GM21786 (cell line): ENCODE results near the gene CTNNBL1.

Source experiments
- ATAC-seq: cut with Tn5 transposase; IDR thresholded peaks from one replicate; pipeline ENCODE4 v1.9.1; 2021; ENCODE audit not compliant: unreplicated experiment

The CTNNBL1 gene

DNA sequence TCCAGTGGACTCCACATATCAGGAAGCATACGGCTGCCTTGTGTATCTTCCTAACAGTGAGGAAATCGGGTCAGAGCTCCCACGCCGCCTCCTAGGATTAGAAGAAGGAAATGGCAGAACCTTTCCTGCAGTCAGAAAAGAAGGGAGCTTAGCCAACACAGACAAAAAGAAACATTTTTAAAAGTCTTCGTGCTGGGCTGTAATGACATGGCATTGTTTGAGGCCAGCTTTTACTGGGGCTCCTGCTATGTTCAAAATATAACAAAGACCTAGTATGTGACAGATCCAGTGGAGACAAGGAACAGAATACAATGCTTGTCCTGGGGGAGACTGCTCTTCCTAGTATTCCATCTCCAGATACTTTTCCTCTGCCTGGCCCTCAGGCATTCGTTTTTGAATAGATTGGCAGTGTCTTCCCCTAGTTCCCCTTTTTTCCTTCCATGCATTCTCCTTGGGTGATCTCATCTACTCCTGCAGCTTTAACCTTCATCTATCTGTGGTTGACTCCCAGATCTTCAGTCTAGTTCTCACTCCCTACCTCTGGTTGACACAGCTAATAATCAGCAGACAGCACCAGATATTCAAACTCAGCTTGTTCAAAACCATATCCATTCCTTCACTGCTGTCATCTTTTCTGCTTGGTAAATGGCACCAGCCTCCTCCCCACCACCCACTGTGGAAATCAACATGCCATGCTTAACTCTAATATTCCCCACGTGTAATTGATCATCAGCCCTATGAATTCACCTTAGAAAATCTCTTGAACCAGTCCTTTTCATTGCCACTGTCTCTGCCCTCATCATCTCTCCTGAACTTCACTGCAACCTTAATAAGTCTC lies 114.6 kb downstream of the CTNNBL1 start:
- ATAC-seq = no peak

DNA sequence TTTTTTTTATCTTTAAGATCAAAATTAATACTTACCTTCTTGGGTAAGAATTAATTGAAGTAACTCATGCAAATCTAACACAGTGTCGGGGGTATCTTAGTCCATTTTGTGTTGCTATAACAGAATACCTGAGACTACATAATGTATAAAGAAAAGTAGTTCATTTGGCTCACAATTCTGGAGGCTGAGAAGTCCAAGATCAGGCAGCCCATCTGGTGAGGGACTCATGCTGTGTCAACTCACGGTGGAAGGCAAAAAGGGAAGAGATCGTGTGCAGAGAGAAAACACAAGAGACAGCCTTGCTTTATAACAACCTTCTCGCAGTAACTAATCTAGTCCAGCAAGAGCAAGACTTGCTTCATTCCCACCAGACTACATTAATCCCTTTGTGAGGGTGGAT lies 116.2 kb downstream of the CTNNBL1 start:
- ATAC-seq = no peak

DNA sequence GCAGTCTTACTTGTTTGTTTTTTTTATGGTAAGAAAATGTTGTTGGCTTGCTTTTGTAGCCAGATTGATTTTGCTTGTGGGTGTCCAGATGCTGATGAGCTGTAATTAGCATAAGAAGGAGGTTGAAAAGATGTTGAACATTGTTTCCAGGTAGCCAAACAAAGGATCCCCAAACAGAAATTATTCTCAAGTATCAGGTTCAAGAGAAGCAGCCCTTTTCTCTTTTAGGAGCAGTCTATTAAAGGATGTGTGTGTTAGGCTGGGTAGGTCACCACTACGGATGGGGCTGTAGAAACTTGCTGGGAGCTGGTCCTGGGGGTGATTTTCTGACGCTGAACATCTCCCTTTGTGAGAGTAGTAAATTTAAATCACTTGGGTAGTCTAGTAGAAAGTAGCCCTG lies 122.2 kb downstream of the CTNNBL1 start:
- ATAC-seq = no peak

DNA sequence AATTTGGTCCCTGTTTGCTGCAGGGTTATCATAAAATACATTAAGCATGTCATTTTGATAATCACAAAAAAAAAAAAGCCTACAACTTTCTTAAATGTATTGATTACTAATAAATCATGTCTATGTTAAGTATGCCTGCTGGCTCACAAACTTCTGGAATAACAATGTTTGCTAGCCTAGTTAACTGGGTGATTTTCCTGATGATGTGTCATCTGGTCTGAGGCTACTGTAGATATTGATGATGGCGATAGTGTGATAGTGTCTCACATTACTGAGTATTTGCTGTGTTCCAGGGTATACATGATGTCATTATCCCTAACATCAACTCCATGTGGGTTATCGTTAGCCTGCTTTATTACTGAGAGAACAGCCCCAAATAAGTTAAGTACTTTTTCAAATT lies 122.9 kb downstream of the CTNNBL1 start:
- ATAC-seq = no peak

DNA sequence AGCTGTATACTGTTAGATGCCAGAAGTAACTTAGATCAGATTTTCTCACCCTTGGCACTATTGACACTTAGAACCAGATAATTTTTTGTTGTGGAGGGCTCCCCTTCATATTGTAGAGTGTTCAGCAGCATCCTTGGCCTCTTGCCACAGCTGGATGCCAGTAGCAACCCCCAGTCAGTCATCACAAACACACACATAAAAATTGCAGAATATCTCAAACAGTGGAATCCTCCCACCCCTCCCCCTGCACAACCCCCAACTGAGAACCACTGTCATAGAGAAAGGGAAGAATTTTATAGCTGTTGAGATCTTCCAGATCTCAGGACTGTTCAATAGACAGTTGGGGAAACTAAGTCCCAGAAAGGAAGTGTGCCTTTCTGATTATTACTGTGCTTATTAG lies 127.9 kb downstream of the CTNNBL1 start:
- no peak for ATAC-seq

DNA sequence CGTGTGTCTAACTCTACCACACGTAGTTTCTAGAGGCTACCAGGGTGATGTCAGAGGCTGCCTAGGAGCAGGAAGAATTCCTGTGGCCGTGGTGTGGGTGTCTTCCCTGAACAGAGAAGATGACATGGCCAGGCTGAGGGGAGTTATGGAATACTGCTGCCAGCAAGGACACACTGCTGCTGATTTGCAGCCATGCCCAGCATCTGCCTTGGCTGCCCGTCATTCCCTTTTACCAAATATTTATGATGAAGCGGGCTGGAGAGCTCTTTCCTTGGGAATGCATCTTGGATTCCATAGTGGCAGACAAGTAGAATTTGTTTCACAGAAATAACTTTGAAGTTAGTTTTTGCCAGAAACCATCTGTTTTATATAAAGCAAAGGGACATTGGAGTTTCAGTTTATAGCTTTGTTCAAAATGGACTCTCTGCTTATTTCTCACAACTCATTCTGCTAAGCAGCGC lies 128.3 kb downstream of the CTNNBL1 start:
- no peak for ATAC-seq

DNA sequence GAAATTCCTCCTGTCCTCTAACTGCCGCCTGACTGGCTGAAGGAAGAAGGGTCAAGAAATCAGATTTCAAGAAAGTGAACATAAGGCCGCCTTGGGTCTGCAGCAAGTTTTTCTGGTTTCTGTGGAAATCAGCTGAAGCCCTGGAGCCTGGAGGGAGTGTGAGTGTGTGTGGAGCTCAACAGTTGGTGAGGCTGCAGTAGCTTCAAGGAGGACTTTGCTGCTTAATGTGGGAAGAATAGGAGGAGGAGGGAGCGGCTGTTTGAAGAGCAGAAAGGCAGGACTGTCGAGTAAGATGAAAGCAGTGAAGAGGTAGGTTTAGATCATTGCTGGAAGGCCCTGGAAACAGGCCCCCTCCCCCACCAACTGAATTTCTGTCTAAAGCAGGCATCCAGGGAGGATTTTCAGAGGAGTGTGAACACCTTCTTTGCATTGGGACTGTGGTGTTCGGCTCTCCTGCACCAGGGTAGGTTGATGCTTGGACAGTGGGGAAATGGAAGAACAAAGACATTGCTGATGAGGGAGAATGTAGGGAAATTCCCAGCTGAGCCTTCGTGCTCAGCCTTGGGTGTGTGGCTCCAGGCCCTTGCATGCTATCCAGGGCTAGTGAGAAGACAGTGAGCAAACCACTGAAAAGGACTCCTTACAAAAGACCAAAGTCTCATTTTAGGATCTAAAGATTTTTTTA lies 129.6 kb downstream of the CTNNBL1 start:
- no peak for ATAC-seq

DNA sequence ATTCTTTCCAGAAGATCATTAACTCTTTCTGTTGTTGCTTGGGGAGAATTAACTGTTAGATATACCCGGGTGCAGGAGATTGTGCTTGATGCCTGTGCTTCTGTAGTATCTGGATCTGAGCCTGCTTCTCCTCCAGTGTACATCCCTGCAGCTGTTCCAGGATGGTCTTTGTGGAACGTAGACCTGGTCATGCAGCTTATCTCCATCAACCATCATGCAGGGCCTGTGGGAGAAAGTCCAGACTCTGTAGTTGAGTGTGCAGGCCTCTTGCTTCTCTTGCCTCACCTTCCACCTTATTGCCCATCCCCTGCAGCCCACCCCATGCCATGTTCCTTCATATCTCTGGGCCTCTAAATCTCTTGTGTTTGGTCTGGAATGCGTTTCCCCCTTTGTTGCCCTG lies 133.8 kb downstream of the CTNNBL1 start:
- ATAC-seq = no peak

DNA sequence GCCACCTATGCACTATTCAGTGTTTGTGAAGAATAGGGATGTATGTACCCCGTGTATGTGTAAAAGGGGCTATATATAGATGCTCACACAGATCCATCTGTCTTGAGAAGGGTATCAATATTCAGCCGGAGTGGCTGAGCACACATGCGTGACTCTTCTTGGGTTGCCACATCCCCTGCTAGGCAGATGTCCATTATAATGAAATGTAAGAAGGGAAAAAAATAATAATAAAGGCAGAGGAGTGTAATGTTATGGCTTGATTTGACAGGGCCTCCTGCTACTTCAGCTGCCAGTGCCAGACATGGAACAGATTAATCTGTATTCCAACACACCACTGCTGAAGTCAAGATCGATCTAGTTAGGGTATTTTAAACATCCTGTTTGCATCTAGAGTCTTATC lies 134.9 kb downstream of the CTNNBL1 start:
- ATAC-seq = no peak

DNA sequence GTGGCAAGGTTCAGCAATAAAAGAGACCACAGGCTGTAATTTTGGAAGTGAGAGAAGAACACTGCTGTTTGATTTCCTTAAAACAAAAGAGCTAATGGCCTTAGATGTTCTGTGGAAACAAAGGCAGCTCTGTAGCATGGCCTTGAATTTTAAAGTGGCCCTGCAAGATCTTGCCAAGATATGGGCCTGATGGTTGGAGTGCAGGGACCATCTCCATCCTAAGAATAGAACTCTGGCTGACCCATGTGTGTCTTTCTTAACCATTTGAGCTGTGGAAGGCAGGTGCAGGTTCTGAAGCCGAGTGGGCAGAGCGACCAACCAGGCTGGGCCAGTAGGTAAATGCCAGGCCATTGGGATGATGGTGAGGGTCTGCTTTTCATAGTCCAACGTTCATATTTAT lies 135.3 kb downstream of the CTNNBL1 start:
- no peak for ATAC-seq

DNA sequence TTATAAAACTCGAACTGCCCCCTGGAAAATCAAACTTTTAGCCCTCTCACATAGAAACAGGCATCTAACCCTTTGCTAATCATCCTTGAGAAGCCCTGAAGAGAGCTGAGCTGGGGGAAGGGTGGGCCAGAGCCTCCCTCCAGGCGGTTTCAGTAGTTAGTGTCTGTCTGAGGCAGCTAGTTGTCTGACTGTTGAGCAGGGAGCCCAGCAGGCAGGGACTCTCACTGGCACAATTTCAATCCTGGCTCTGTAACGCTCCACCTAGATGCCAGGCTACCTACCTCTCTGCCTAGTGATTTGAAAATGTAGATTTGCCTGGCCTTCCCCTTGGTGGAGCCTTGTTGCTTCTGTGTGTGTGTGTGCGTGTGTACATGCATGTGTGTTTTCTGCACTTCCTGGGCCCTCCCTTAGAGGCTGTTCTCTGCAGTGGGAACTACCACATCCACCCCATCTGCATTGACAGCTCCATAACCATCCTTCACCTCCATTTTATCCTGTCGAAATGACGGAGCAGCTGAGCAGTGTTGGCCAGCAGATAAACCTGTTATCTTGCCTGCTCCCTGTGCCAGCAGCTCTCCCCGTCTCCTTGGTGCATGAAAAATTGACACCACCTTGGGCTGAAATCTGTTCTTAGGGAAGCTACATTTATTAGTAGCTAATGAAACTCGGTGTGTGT lies 139.5 kb downstream of the CTNNBL1 start:
- ATAC-seq = no peak

DNA sequence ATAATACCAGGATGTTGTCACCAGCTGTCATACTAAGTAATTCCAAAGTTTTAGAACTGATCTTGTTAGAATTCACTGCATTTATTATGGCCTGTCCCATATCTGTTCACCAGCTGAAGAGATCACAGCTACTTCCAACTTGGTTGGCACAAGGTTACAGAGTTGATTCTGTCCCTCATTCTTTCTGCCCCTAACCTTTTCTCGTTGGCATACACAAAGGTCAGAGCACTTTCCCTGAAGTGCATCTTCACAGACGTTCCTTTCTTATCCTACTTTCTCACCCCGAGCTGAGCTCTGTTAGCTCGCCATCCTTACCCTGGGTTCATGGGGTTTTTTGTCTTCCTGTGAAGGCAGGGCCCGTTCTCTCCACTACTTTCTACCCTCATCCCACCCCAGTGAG lies 143.1 kb downstream of the CTNNBL1 start:
- no peak for ATAC-seq

DNA sequence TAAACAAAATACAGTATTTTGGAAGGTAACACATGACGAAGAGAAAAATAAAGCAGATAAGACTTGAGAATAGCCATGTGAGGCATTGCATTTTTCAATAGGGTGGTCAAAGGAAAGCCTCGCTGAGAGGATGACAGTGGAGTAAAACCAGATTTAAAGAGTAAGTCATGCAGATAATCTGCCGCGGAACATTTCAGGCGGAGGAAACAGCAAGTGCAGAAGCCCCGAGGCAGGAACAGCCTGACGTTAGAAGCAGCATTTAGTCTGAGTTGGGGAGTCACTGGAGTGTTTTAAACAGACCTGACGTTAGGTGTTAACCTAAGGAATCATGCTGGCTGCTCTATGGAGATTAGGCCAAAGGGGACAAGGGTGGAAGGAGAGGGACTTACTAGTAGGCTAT lies 144.1 kb downstream of the CTNNBL1 start:
- no peak for ATAC-seq

DNA sequence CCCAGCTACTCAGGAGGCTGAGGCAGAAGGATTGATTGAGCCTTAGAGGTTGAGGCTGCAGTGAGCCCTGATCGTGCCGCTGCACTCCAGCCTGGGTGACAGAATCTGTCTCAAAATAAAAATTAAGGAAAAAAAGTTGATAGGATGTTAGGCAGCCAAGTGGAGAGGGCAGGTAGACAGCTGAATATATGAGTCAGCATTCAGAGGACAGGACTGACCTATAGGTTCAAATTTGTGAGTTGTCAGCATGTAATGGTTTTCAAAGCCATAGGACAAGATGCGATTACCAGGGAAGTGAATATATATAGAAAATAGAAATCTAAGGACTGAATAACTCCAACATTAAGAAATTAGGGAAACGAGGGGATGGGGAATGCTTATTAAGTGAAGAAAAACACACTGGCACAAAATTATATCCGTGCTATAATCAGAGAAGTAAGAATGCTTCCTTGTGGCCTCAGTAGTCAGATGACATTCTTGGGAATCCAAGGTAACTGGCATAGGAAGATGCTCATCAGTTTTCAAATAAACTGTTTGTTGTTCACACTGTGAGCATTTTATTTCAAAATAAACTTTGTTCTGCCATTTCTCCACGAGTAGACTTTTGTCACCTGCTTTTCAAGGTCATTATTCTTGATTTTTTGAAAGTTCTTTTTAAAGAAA lies 145.1 kb downstream of the CTNNBL1 start:
- ATAC-seq = no peak

DNA sequence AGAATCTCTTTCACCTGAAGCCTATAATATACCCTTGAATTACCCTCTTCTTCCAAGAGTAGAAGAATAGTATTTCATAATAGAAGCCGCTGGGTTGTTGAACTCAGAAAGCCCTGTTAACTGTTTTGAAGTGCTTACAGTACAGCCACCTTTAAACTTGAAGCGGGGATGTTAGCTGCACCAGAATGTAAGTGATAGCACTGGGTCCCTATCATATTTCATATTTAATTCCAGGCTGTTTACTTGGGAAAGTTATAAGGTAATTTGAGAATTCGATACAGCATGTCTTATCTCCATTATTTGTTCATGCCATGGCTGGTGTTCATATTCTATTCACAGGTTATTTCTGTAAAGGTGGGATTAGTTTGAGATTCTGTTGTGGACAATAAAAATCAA lies 145.6 kb downstream of the CTNNBL1 start:
- no peak for ATAC-seq

DNA sequence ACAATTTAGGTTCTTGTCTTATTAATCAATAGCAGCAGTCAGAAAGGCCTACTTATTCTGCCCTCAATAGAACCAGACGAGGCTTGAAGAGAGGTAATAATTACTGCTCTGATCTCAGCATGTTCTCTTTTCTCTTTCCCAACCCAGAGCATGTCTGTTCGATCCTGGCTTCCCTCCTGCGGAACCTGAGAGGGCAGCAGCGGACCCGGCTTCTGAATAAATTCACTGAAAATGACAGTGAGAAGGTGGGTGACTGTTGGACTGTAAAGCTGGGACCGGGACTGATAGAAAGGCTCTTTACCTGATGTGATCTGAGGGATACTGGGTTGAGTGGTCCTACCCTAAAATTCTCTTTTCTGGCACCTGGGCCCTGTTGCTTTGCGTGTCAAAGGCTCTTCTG lies 146.1 kb downstream of the CTNNBL1 start:
- no peak for ATAC-seq

DNA sequence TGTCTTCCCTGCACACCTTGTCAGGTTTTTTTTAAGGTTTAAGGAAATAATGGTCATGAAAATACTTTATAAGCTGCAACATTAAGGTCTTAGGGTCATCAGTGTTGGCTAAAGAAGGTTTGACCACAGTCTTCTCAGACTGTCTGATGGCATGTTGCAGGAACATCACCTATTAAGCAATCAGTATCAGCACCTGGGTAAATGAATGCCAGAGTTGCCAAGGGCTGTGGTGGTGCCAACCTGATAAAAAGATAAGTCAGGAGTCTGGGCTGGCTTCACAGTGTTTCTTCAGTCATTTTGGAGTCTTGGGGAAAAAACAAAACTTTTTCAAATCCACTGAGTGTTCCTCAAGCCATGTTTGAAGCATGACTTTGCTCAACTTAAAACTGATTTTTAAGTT lies 147.6 kb downstream of the CTNNBL1 start:
- no peak for ATAC-seq

DNA sequence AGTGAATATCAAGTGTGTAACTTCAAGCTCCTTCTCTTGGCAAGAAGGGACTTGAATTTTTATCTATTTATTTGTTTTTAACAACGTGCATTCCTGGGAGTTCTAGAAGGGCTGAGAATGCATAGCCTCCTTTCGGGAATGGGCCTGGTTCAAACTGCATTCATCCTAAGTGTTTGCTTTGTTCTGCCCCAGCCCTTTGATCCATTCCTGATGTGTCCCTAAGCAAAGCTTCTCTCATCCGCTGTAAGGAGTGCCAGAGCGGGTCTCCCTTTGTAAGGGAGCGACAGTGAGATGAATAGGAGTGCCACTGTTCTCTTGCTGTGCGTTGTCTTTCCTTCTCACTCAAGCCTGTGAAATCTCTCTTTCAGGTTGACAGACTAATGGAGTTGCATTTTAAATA lies 148.1 kb downstream of the CTNNBL1 start:
- no peak for ATAC-seq

DNA sequence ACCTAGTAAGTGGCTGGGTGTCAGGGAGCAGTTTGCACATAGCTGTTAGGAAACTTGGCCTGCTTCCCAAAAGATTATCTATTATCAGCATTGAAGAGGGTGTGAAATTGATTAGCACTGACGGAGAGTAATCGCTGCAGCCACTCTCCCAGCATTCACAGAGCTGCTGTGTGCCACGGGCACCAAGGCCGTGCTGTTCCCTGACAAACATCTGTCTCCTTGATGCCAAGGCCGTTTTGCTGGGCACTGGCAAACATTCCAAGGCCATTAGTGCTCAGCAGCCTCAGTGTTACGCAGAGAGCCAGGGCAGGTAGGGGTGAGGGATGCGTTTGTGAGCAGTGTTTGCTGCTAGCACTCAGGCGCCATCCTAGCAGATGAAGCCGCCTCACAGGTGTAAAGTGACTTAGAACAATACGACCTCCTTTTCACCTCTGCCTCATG lies 151.4 kb downstream of the CTNNBL1 start:
- no peak for ATAC-seq

DNA sequence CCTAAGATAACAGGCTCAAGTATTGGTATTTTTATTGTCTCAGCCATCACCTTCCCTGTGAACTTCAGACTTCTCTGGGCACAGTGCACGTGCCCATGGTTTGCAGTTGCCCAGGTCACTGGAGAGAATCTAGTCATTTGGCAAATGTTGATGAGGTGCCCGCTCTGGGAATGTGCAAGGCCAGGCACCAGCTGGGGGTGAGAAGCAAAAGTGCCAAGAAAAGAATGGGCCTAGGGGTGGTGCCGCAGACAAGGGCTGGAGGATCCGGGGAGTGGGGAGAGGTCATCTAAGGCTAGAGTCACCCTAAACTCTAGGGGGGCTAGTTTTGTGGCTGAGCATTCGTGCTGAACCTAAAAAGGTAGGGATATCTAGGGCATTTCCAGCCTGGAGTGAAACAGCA lies 152.0 kb downstream of the CTNNBL1 start:
- no peak for ATAC-seq

DNA sequence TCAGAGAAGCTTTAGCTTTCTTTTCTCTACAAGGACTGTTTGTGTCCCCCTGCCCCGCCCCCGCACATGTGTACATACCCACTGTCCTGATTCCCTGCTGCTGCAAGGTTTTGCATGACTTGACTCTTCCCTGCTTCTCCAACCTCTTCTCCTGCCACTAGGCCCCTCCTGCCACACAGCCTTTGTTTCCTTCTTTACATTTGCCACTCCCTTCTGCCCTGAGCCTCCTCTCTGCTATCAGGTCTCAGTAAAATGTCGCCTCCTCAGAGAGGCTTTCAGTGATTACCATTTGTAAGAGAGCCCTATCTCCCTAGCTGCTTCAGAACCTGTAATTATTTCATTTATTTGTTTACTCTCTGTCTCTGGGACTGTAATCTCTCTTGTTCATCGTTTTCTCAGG lies 152.7 kb downstream of the CTNNBL1 start:
- no peak for ATAC-seq
